Inflammatory macrophage treated with lipopolysaccharide for 4 hours (primary cell): ENCODE measurements around the gene WBP4.
"Not testable (repeated sequence)": the region's sequence is repeated elsewhere in the genome, so short reads cannot be mapped to it uniquely, and the experiment has no call there.

Experiments
- DNase-seq: peaks from one replicate; pipeline ENCODE4 v3.0.0-alpha.2; 2020

Gene WBP4, protein sequence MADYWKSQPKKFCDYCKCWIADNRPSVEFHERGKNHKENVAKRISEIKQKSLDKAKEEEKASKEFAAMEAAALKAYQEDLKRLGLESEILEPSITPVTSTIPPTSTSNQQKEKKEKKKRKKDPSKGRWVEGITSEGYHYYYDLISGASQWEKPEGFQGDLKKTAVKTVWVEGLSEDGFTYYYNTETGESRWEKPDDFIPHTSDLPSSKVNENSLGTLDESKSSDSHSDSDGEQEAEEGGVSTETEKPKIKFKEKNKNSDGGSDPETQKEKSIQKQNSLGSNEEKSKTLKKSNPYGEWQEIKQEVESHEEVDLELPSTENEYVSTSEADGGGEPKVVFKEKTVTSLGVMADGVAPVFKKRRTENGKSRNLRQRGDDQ

DNA sequence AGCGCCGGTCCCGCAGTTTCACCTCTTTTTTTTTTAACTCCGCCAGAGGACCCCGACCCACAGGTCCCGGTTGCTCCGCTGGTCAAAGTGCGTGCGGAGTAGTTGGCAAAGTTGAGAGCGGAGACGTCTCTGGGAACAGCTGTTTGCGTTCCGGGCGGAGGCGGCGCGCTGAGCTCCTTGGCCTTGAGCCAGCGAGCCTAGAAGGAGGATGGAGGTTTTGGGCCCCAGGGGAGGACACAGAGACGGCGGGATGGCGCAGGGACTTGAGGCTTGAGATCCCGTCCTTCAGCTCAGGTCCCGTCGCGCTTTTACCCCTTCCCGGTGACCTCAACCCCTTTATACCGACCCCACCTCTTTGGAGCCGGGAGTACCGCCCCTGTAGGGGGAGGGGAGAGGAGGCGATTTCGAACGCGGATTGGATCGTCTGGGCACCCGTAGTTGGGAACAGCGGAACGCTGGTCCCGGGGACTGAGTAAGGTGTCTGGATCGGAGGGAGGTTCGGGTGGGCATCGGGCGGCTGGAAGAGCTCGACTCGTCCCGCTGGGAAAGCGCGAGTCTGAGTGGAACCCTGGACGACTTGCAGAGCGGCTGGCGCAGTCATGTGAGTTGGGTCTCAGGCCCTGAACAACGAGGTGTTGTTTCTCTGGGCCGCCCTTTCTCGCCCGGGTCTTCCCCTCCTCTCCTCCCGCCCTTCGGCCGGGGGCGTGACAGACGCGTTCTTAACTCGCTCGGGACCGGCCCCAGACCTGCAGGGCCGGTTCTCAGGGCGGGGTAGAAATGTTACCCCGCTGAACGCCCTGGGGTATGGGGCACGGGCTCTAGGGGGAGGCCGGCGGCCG lies at the start of gene WBP4:
TSS of gene WBP4 (plus strand) at position 435 of the 839 bp plus-strand sequence. CDS start at position 600, 165 bp downstream.
- DNase-seq = peak; percentile 97

DNA sequence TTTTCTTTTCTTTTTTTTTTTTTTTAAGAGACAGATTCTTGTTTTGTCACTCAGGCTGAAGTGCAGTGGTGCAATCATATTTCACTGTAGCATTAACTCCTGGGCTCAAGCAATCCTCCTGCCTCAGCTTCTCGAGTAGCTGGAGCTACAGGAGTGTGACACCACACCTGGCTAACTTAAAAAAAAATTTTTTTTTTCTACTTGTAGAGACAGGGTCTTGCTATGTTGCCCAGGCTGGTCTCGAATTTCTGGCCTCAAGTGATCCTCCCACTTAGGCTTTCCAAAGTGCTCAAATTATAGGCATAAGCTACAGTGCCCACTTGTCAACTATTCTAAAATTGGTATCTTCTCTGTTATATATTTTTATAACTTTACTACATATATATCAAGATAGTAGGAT lies 48.8 kb upstream of the WBP4 start:
- DNase-seq = no peak

DNA sequence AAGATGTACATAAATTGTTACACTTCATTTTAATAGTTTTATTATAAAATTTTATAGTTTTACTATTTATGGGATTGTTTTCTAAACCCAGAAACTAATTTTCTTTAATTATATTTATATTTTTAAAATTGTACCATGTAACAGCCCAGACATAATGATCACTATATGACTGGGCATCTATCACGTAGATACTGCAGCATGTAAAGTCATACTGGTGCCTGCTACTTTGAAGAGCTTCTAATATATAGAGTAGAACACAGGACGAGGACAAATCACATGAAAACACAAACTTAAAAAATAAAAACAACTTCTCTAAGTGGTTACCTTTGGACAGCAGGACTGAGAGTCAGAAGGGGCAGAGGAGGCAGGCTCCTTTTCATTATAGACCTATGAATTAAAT lies 47.5 kb upstream of the WBP4 start:
- no peak for DNase-seq

DNA sequence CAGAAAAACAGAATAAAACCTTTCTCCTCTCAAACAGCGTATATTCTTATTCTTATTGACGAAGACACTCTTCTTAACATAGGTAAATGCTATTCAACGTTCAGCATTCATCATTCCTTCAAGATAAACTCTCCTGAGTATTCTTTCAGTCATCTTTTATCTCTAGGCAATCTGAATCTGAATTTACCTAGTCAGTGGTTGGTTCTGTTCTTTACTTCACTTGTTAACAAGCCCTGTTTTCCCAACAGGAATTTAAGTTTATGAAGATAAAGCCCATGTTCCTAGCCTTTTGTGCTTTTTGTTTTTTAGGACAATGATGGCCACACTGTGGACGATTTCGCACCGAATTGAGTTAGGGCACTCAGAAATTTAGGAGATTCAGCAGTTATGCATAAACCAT lies 45.4 kb upstream of the WBP4 start:
- no peak for DNase-seq

DNA sequence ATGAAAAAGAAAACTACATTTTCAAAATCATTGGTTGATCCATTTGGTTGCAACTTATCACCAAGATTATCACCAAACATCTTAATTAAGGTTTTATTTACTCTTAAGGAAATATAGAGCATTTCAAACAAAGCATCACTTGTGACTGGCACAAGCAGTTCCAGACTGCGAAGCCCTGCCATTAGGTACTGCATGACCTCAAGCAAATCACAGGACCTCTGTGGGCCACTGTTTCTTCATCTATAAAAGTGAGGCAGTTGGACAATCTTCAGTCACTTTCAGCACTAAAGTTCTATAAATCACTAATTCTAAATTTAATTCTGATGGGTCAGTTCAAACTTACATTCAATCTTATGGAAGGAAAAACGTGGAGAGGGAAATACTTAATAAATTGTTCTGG lies 44.1 kb upstream of the WBP4 start:
- DNase-seq = peak; percentile 83

DNA sequence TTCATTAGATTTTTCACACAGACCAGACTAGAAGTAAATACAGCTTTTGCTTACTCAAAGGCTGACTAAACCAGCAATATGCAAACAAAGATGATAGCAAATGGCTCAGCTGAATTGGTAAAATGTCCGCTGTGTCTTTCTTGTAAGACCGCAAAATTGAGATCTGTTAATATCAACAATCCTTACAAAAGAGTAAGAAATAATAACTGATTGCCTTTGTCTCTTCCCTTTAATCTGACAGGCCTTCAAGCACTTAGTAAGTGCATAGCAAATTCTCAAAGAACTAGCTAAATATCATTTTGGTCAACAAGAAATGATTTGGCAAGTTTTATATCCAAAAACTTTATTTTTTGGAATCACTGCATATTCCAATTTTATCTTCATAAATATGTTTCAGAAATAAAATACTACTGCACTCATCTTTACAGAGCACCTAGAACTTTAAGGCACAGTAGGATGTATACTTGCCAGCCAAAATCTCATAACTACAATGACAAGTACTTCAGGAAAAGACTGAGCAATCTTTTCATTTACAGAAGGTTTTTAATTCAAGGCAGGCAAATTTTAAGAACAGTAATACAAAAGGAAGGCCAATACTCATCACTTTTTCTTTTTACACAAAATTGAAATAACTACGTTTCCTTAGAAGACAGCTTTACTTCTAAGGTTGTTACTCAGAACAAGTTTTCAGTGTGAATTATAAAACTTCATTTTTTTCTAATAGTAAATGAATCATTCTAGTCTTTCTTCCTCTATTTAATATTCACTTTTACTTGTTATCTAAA lies 43.3 kb upstream of the WBP4 start:
- peak; percentile 55 for DNase-seq

DNA sequence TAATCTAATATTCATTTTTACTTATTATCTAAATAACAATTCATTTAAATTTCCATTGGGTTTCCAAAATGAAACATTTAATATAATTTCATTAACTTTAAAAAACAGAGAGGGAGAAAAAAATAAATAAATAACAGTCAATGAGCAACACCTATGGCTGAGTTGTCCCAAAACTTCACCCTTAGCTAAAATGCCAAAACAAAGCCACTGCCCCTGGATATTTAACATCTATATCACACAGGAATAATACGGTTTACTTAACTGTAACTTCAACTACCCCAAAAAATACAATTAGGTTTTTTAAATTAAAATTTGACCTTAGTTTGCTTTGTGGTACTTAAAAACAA lies 42.7 kb upstream of the WBP4 start:
- DNase-seq = no peak

DNA sequence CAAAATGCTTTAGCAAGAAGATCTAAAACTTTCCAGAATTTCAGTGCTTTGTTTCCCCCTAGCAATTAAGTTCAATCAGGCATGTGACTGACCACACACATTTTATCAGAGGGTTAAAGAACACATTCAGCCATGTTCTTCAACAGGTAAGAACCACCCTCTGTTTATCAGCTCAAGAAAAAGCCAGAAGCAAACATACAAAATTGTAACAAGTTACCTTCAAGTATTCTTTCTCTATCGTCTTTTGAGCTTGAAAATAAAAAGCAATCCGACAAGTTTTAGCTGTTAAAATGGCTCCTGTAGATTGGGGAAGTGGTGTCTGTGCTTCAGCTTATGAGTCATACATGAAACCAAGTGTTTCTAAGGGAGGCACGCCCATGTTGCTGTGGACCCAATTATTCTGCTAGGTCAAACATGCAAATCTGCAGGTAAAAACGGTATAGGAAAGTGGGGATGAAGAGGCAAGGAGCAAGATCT lies 42.3 kb upstream of the WBP4 start, which contains the start of gene ELF1:
TSS of gene ELF1 (minus strand) at position 306 of the 477 bp plus-strand sequence. CDS start 37,262 bp downstream, outside the sequence.
- DNase-seq = peak; percentile 93

DNA sequence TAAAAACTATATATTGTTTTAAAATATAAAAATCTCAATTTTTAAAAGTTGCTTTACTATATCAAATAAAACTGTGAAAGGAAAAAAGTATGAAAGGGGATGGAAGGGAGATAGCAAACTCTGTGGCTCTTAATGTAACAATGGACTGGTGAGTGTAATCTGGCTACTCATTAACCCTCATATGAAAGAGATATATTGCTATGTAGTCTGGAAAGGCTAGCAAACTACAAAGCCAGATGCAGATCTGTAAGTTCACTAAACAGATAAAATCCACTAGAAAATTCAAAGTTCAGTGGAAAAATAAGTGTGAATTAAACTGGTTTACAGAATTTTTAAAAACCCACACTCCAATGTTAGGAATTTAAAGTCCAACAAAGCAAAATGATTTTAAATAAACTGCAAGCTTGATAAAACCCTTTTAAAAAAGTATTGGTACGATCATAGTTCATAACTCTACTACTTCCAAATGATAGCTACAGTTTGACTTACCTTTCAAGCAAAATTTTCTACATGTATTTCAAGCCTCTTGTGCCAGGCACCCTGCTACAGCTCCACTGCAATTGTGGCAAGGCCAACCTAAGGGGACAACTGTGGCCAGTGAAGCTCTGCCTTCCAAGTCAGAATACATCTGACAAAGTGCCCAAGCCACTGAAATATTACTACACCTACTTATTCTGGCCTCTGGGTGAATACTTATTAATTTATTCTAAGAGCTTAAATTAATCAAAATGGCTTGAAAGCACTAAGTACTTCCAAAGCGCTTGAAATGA lies 41.5 kb upstream of the WBP4 start:
- DNase-seq = no peak

DNA sequence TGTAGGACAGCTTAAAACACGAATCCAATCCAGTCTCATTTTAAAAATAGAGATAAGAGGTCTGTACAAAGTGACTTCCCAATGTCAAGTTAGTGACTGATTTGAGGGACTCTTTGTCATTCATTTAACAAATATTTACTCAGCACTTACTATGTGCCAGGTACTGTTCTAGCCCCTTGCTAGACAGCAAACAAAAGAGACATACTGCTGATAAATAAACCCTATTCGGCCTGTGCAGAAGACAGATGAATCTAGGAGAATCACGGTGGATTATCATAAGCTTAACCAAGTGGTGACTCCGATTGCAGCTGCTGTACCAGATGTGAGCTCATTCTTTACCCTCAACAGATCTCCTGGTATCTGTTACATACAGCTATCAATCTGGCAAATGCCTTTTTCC lies 35.8 kb upstream of the WBP4 start:
- DNase-seq = no peak

DNA sequence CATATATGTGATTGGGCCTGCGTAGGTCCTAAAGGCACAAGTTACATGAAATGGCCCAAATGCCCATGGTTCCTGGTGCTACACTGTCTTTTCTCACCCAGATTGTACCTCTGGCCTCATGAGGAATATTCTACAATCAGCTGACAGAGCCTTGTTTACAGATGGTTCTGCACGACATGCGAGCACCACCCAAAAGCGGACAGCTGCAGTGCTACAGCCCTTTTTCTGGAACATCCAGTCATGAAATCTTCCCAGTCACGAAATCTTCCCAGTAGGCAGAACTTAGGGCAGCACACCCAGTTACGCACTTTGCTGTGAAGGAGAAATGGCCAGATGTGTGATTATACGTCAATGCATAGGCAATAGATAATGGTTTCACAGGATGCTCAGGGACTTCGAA lies 34.5 kb upstream of the WBP4 start:
- DNase-seq = no peak

DNA sequence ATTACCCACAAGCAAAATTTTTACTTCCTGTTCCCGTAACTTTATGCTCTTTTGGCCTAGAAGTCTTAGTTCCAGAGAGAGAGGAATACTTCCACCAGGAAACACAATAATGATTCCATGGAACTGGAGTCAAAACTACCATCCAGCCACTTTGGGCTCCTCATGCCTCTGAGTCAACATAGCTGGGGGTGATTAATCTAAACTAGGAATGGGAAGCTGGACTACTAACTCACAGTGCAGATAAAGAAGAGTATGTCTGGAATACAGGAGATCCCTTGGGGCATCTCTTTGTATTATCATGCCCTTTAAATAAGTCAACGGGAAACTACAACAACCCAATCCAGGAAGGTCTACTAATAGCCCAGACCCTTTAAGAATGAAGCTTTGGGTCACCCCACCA lies 33.3 kb upstream of the WBP4 start:
- DNase-seq = no peak

DNA sequence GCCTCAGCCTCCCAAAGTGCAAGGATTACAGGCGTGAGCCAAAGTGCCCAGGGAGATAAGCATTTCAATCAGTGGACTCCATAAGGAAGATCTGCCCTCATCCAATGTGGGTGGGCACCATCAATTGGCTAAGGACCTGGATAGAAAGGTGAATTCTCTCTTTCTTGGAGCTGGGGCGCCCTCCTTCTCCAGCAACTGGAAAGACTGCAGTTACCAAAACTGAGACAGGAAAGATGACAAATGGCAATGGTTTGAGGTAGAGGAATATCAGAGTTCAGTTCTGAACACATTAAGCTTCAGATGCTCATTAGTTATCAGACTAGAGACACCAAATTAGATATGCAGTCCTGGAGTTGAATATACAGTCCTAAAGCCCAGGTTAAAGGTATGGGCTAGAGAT lies 31.7 kb upstream of the WBP4 start:
- no peak for DNase-seq

DNA sequence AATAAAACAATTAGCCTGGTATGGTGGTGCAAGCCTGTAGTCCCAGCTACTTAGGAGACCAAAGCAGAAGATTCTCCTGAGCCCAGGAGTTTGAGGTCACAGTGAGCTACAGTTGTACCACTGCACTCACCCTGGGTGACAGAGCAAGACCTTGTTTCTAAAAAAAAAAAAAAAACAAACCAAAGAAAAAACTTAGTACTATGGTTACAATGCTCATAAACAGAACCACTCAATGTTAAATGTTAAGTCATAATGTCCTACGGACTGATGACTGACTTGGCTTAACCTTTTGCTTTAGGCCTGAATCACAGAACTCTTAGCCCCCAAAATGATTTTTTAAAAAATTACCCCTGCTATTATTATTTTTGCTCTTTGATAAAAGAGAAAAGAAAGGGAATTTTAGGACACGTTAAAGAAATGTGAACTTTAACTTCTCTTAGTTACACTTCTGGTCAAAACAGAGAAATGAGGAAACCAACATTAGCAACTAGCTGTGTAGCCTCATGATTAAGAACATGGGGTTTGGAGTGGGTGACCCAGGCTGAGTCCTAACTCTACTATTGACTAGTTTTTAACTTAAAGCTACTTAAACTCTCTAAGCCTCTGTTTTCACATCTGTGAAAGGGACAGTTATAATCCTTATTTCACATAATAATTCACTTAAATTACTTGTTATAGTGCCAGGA lies 28.5 kb upstream of the WBP4 start:
- peak; percentile 69 for DNase-seq

DNA sequence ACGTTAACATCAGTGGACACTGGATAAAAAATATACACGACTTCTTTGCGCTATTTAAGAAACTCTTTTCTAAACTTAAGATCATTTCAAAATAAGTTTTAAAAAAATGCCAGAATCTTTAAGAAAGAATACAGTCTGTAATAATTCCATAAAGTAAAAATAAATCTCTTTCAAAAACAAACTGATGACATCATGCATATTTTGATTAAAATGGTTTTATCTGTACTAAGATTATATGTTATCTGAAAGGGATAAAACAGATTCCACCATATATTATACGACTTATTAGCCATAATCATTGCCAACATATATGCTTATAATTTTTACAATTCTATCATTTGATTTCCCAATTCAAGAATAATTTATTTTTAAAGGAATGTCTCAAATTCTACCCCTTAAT lies 26.9 kb upstream of the WBP4 start:
- DNase-seq = no peak

DNA sequence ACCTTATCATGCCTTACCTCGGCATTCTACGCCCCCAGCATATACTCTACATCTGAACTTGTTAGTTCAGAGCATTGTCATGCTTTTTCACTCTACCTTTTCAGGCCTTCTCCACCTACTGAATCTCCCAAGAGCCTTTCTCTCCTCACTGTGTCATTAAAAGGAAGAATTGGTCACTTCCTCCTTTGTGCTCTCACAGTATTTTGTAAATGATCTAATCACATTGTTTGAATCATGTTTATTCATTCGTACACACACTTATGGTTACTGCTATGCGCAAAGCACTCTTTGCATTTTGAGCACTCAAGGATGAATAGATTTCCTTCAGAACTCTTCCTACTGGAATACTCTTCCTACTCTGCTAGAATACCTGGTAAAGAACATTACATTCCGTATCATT lies 26.4 kb upstream of the WBP4 start:
- peak; percentile 33 for DNase-seq

DNA sequence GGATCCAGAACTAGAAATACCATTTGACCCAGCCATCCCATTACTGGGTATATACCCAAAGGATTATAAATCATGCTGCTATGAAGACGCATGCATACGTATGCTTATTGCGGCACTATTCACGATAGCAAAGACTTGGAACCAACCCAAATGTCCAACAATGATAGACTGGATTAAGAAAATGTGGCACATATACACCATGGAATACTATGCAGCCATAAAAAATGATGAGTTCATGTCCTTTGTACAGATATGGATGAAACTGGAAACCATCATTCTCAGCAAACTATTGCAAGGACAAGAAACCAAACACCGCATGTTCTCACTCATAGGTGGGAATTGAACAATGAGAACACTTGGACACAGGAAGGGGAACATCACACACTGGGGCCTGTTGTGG lies 24.8 kb upstream of the WBP4 start:
- not testable (repeated sequence) for DNase-seq

DNA sequence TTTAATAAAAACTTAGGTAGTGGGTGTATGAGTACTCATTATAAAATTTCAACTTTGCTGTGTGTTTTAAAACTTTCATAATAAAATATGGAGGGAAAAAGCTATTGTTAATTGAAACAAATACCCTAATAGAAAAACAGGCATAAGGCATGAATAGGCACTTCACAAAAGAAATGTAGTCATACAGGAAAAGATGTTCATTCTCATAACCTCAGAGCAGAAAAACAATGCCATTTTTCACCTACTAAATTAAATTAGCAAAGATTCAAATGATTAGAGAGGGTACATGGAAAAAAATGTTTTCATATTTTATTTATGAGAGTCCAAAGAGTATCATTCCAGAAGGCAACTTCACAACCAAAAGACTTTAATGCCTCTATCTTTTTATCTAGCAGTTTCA lies 21.6 kb upstream of the WBP4 start:
- DNase-seq = no peak

DNA sequence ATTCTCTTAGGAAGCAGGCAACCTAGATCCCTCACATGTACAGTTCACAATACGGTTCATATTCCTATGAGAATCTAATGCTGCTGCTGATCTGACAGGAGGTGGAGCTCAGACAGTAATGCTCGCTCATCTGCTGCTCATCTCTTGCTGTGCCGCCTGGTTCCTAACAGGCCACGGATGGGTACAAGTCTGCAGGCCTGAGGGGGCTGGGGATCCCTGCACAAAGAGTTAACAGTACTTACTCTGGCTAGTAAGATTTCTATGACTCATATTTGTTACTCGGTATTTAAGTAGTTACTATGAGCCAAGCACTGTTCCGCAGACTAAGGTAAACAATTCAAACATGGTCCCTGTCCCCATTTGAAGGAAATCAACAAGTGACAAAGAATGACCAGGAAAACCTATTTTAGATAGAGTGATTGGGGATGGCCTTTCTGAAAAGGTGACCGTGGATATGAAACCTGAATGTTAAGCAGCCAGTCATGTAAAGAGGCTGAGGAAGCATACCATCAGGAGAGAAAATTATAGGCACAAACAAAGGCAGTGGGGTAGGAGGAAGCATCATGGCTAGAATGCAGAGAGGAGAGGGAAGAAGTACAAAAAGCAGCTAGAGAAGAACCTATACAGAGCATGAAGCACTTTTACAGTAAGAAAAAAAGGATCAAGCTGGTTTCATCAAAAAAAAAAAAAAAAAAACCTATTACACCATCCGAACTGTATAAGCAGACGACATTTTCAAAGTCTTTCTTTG lies 20.6 kb upstream of the WBP4 start:
- no peak for DNase-seq

DNA sequence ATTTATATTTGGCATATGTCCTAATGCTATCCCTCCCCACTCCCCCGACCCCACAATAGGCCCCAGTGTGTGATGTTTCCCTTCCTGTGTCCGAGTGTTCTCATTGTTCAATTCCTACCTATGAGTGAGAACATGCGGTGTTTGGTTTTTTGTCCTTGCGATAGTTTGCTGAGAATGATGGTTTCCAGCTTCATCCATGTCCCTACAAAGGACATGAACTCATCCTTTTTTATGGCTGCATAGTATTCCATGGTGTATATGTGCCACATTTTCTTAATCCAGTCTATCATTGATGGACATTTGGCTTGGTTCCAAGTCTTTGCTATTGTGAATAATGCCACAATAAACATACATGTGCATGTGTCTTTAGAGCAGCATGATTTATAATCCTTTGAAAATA lies 18.9 kb upstream of the WBP4 start:
- DNase-seq = not testable (repeated sequence)

DNA sequence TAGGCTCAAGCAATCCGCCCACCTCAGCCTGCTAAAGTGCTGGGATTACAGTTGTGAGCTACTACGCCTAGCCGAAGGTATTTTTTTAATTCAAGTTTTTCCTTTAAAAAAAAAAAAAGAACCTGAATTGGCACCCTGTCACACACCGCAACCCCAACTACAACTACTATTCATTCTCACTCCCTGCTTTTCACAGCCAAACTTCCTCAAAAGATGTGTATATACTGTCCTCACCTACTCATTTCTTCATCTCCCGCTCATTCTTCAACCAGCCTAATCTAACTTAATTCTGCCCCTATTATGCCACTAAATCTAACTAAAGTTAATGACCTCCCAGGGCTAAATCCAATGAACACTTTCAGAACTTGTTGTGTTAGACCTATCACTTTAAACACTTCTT lies 12.7 kb upstream of the WBP4 start:
- DNase-seq = no peak
